NCI-H524 treated with DMSO at 0.1 percent for 48 hours (cell line): ENCODE measurements around the gene KIAA0232.

Experiments used
- DNase-seq: peaks from one replicate; lab custom pipeline; 2025; lab: John Stamatoyannopoulos, UW

The KIAA0232 gene

GRCh38 chr4:6782147-6782845, at the start of gene KIAA0232:
KIAA0232 (plus strand) TSS chr4:6782727; CDS start chr4:6824454, 41,727 bp downstream.
- DNase-seq: peak; percentile 14

- DNase-seq: no peak
Measured at GRCh38 chr4:6733358-6734164, 49.0 kb upstream of the KIAA0232 start.

- no peak for DNase-seq
Measured at GRCh38 chr4:6734165-6734786, 48.3 kb upstream of the KIAA0232 start.

- no peak for DNase-seq
Measured at GRCh38 chr4:6739920-6740319, 42.6 kb upstream of the KIAA0232 start.

GRCh38 chr4:6740347-6740746, 42.2 kb upstream of the KIAA0232 start:
- no peak for DNase-seq

GRCh38 chr4:6742507-6742906, 40.0 kb upstream of the KIAA0232 start:
- no peak for DNase-seq

GRCh38 chr4:6742989-6743388, 39.5 kb upstream of the KIAA0232 start:
- no peak for DNase-seq

GRCh38 chr4:6746721-6747293, 35.7 kb upstream of the KIAA0232 start:
- no peak for DNase-seq

GRCh38 chr4:6747294-6748051, 35.1 kb upstream of the KIAA0232 start:
- DNase-seq: no peak

- no peak for DNase-seq
Measured at GRCh38 chr4:6748286-6748685, 34.2 kb upstream of the KIAA0232 start.

- no peak for DNase-seq
Measured at GRCh38 chr4:6749340-6750171, 33.0 kb upstream of the KIAA0232 start.

- no peak for DNase-seq
Measured at GRCh38 chr4:6750286-6751221, 32.0 kb upstream of the KIAA0232 start.

- DNase-seq: no peak
Measured at GRCh38 chr4:6751611-6752485, 30.7 kb upstream of the KIAA0232 start.

GRCh38 chr4:6752486-6752829, 30.1 kb upstream of the KIAA0232 start:
- DNase-seq: no peak

- no peak for DNase-seq
Measured at GRCh38 chr4:6753103-6753560, 29.4 kb upstream of the KIAA0232 start.

GRCh38 chr4:6753891-6754290, 28.6 kb upstream of the KIAA0232 start:
- no peak for DNase-seq

- DNase-seq: no peak
Measured at GRCh38 chr4:6754481-6755087, 27.9 kb upstream of the KIAA0232 start.

- no peak for DNase-seq
Measured at GRCh38 chr4:6755088-6755753, 27.3 kb upstream of the KIAA0232 start.
